ENCODE results near the gene MRPS14. TPM values are rescaled to one million over a fixed set of nuclear protein-coding genes. Genes with fewer than 3 reads are reported as not detected.

The MRPS14 gene
- polyA plus RNA-seq, 1 donor from 2014 or later: 49.5 TPM

- H3K27ac ChIP-seq (ENCODE audit: low read length): no peak overlapping the region
- H3F3A ChIP-seq (ENCODE audit: insufficient read depth, low read length, poor library complexity, severe bottlenecking): no peaks in the 10 kb centered on the region
- H4K20me1 ChIP-seq (ENCODE audit: insufficient read depth): no peaks in the 10 kb centered on the region
- H3K4me3 ChIP-seq (ENCODE audit: low read length): no peak overlapping the region
- no peaks in the 10 kb centered on the region for H3K79me2 ChIP-seq (replicated peaks; ENCODE audit: insufficient read depth, low read length)
- H3K9me2 ChIP-seq (ENCODE audit: insufficient read depth, low read length): no peaks in the 10 kb centered on the region
- H3K4me2 ChIP-seq (ENCODE audit: low read length): no peak overlapping the region
- TF ChIP-seq REST (IDR thresholded peaks at IDR 0.05; ENCODE audit: borderline replicate concordance) (no peak), EP300 (conservative IDR thresholded peaks at IDR 0.05; ENCODE audit: poor library complexity, severe bottlenecking) (no peak), SMC3 (conservative IDR thresholded peaks at IDR 0.05; ENCODE audit: poor library complexity) (no peak), MXI1 (conservative IDR thresholded peaks at IDR 0.05; ENCODE audit: poor library complexity, severe bottlenecking) (no peak), TAF1 (IDR thresholded peaks at IDR 0.05; ENCODE audit: low read depth) (no peak), POLR2AphosphoS5 (IDR thresholded peaks at IDR 0.05) (no peak), EZH2 (IDR thresholded peaks at IDR 0.05; ENCODE audit: borderline replicate concordance, insufficient read depth, low read length, poor library complexity, severe bottlenecking) (no peak), CTCF (IDR thresholded peaks at IDR 0.05; ENCODE audit: poor library complexity, severe bottlenecking) (no peak)
- H3K9me3 ChIP-seq (ENCODE audit: low read length): no peaks in the 10 kb centered on the region
- no peak overlapping the region for H2AFZ ChIP-seq (ENCODE audit: low read depth, low read length)
- H3K36me3 ChIP-seq (ENCODE audit: insufficient read depth, low read length): no peaks in the 10 kb centered on the region
- H3K9ac ChIP-seq (ENCODE audit: low read length): no peak overlapping the region
- H3K27me3 ChIP-seq (ENCODE audit: insufficient read depth, low read depth, low read length): no peaks in the 10 kb centered on the region
Measured at GRCh38 chr1:175042650-175043049, 19.4 kb upstream of the MRPS14 start.

GRCh38 chr1:175040324-175040879 lies 17.2 kb upstream of the MRPS14 start:
- Histone ChIP-seq H3K79me2 (replicated peaks; ENCODE audit: insufficient read depth, low read length) (no peaks in the 10 kb centered on the region), H3K9me2 (ENCODE audit: insufficient read depth, low read length) (no peaks in the 10 kb centered on the region), H3K4me3 (ENCODE audit: low read length) (no peak overlapping the region), H3K36me3 (ENCODE audit: insufficient read depth, low read length) (no peaks in the 10 kb centered on the region), H3K27me3 (ENCODE audit: insufficient read depth, low read depth, low read length) (no peaks in the 10 kb centered on the region), H3K27ac (ENCODE audit: low read length) (no peak overlapping the region), H3F3A (ENCODE audit: insufficient read depth, low read length, poor library complexity, severe bottlenecking) (no peaks in the 10 kb centered on the region), H2AFZ (ENCODE audit: low read depth, low read length) (no peak overlapping the region), H4K20me1 (ENCODE audit: insufficient read depth) (no peaks in the 10 kb centered on the region), H3K9me3 (ENCODE audit: low read length) (no peaks in the 10 kb centered on the region), H3K4me2 (ENCODE audit: low read length) (no peak overlapping the region), H3K9ac (ENCODE audit: low read length) (no peak overlapping the region)
- TF ChIP-seq TAF1 (IDR thresholded peaks at IDR 0.05; ENCODE audit: low read depth) (no peak), CTCF (IDR thresholded peaks at IDR 0.05; ENCODE audit: poor library complexity, severe bottlenecking) (no peak), MXI1 (conservative IDR thresholded peaks at IDR 0.05; ENCODE audit: poor library complexity, severe bottlenecking) (no peak), RAD21 (conservative IDR thresholded peaks at IDR 0.05) (no peak), POLR2AphosphoS5 (IDR thresholded peaks at IDR 0.05) (no peak), EZH2 (IDR thresholded peaks at IDR 0.05; ENCODE audit: borderline replicate concordance, insufficient read depth, low read length, poor library complexity, severe bottlenecking) (no peak), REST (IDR thresholded peaks at IDR 0.05; ENCODE audit: borderline replicate concordance) (no peak), SMC3 (conservative IDR thresholded peaks at IDR 0.05; ENCODE audit: poor library complexity) (no peak), EP300 (conservative IDR thresholded peaks at IDR 0.05; ENCODE audit: poor library complexity, severe bottlenecking) (no peak)

Measured in neural cell (in vitro differentiated cells).